Left hindlimb (tissue), 1 donor: ENCODE results near the gene PURB.
A peak's percentile ranks its signal among the peaks of the same experiment; 100 is the strongest.
"Not testable (repeated sequence)": the region's sequence is repeated elsewhere in the genome, so short reads cannot be mapped to it uniquely, and the experiment has no call there.

Experiments used
- DNase-seq: peaks from one replicate; pipeline ENCODE4 v3.0.0-alpha.2; 2018

Gene PURB

DNA sequence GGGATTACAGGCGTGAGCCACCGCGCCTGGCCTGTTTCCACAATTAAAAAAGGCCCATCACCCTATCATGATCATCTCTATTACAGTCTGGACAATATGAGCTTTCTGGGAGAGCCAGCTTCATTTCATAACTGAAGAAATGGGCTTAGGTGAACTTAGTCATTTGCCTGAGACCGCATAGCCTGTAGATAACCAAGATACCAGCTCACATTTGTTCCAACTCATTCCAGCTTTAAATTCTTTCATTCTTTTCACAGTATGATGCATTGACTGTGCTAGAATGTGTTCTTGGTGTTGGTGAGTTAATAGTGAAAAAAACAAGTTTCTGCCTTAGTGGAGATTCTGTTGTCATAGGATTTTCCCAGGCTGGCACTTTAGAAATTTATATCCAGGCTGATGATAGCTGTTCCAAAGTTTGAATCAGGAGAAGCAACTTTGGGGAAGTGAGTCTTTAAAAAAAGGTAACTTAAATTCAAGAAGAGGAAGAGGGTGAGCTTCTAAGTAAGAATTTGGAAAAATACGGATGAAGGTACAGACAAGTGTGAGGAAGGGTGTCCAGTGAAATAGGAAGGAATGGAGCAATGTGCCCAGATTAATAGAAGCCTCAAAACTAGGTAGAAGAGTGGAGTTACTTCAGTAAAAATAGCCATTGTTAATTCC, 35.3 kb downstream of the PURB start:
- no peak for DNase-seq

GRCh38 chr7:44849259-44849884, 36.0 kb downstream of the PURB start:
- DNase-seq: no peak

DNA sequence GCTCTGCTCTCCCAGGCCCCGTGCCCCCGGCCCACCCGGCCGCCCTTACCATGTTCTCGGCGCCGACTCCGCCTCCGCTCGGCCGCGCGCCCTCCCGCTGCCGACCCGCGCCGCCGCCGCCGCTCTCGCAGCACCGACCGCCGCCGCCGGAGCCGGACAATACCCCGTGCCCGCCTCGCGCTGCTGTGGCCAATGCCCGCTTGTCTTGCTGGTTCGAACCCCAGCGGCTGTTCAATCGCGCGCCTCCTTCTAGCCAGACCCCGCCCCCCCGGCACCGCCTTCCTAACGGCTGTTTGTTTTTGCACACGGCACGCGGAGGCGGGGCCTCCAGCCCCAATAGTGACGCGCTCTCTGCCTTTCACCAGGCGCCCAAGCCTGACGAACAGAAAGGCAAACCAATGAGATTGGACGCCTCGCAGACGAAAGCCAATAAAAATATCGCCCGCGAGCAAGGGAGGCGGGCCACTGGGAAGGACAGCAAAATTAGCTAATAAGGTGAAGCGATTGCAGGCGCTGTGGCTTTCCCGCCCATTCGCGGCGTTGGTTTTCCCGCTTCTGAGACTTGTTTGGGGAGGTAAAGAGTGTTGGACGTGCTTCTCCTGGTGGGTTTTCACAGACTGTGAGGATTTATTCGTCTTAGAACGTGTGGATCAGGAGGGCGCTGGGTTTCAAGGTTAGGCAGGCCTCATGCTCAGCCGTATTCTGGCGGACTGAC, 37.3 kb downstream of the PURB start, which contains the start of gene H2AZ2:
Gene H2AZ2, minus strand, starts transcription at position 168 of the 715 bp plus-strand sequence. Its CDS starts 116 bp downstream, at position 52.
- peak; percentile 100 for DNase-seq

GRCh38 chr7:44847509-44847919, 37.8 kb downstream of the PURB start:
- peak; percentile 93 for DNase-seq

- no peak for DNase-seq
Measured at GRCh38 chr7:44846816-44847508, 38.4 kb downstream of the PURB start.

GRCh38 chr7:44846390-44846789, 38.9 kb downstream of the PURB start:
- not testable (repeated sequence) for DNase-seq

- no peak for DNase-seq
Measured at GRCh38 chr7:44845451-44845850, 39.9 kb downstream of the PURB start.

- not testable (repeated sequence) for DNase-seq
Measured at GRCh38 chr7:44843440-44843839, 41.9 kb downstream of the PURB start.

DNA sequence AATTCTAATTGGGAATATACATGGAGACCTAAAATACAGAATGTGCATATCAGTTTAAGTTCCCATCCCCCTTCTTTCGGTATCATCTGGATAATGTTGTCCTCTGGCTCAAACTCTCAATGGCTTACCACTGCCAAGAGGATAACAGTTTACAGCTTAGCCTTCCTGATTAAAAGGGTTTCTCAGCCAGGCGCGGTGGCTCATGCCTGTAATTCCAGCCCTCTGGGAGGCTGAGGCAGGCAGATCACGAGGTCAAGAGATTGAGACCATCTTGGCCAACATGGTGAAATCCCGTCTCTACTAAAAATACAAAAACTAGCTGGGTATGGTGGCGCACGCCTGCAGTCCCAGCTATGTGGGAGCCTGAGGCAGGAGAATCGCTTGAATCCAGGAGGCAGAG, 42.7 kb downstream of the PURB start:
- not testable (repeated sequence) for DNase-seq

DNA sequence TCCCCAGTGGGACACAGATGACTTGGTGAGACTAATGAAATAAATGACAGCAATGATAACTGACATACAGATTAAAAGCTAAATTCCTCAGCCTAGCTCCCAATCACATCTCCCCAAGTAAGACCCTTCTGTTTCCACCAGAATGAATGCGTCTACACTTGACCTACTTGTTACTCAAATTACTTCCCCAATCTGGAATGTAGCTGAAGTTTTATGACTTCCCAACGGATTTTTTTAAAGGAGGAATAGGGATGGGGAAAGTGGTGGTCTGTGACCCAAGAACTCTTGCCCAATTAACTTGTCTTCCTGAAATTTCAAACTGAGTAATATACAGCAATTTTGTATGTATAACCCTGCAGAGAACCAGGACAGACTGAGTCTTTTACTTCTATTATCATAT, 46.6 kb downstream of the PURB start:
- DNase-seq: no peak

GRCh38 chr7:44827567-44827966, 57.8 kb downstream of the PURB start:
- DNase-seq: no peak
